PC-3 (cell line): ENCODE data around the gene TTC23.

Experiments used
- CTCF ChIP-seq: fragments of 300-600 bp; sonication (generic); conservative IDR thresholded peaks from 2 replicates; pipeline ENCODE4 v1.5.1; 2017; ENCODE audit warnings: antibody characterized with exemption, low read depth, mild to moderate bottlenecking, low read length
- EZH2 ChIP-seq: fragments of 300-600 bp; sonication (generic); IDR thresholded peaks from one replicate; pipeline ENCODE4 v1.6.1; 2017; ENCODE audit warnings: antibody characterized with exemption, mild to moderate bottlenecking, low read length; ENCODE audit not compliant: unreplicated experiment

- TF ChIP-seq CTCF = no peak
- TF ChIP-seq EZH2 = no peak
Measured at GRCh38 chr15:99154271-99154670, 95.1 kb downstream of the TTC23 start.
